GM10248 (cell line): ENCODE data around the gene ABCG1.

Experiments used
- CTCF ChIA-PET: fragments of 300-600 bp; sonication (Branson Sonifier 250); formaldehyde crosslinking; extraction: SDS; loops from one replicate; lab custom pipeline; 2021; ENCODE audit warnings: antibody characterized with exemption; lab: Yijun Ruan, JAX
- POLR2A ChIA-PET: fragments of 350-650 bp; sonication (Branson Sonifier 250); formaldehyde crosslinking; extraction: SDS; loops from one replicate; lab custom pipeline; 2020; ENCODE audit warnings: antibody characterized with exemption; lab: Yijun Ruan, JAX
- DNase-seq: peaks from one replicate; pipeline ENCODE4 v3.0.0; 2012; ENCODE audit errors: extremely low spot score
- CTCF ChIP-seq: IDR thresholded peaks from 2 replicates; pipeline ENCODE4 v1.5.1; 2012; ENCODE audit warnings: mild to moderate bottlenecking, low read depth; ENCODE audit errors: extremely low read depth, missing control alignments, control extremely low read depth

ABCG1 gene

GRCh38 chr21:42251654-42252324, 32.8 kb downstream of the ABCG1 start:
- POLR2A ChIA-PET, result no interaction called here
- TF ChIP-seq CTCF, result no peak
- DNase-seq, result no peak
- CTCF ChIA-PET, result interaction anchor here (0.9 to 3.5 kb wide), 6 partner anchors 8 to 87 kb away, joined by 3 to 32 read pairs (median 7); no protein-coding TSS in a partner anchor

GRCh38 chr21:42252325-42252654, 33.4 kb downstream of the ABCG1 start:
- no peak for DNase-seq
- POLR2A ChIA-PET, result no interaction called here
- TF ChIP-seq CTCF, result no peak
- CTCF ChIA-PET, result interaction anchor here (0.9 to 3.3 kb wide), 4 partner anchors 10 to 88 kb away, joined by 3 to 15 read pairs (median 7); no protein-coding TSS in a partner anchor

- CTCF ChIA-PET, result interaction anchor here (0.9 to 3.3 kb wide), 5 partner anchors 10 to 107 kb away, joined by 3 to 15 read pairs (median 6); no protein-coding TSS in a partner anchor
- POLR2A ChIA-PET, result no interaction called here
- DNase-seq, result no peak
- no peak for TF ChIP-seq CTCF
These were observed 33.9 kb downstream of the ABCG1 start for GRCh38 chr21:42252778-42253340.

- no peak for DNase-seq
- ChIA-PET CTCF (interaction anchor here (1.7 to 3.3 kb wide), 4 partner anchors 9 to 108 kb away, joined by 6 to 15 read pairs (median 6); no protein-coding TSS in a partner anchor), POLR2A (no interaction called here)
- TF ChIP-seq CTCF, result no peak
These were observed 34.5 kb downstream of the ABCG1 start for GRCh38 chr21:42253466-42253865.

- no peak for DNase-seq
- POLR2A ChIA-PET, result no interaction called here
- CTCF ChIA-PET, result interaction anchor here (1.7 to 3.3 kb wide), 3 partner anchors 9 to 109 kb away, joined by 6 to 15 read pairs (median 6); no protein-coding TSS in a partner anchor
- no peak for TF ChIP-seq CTCF
These were observed 35.1 kb downstream of the ABCG1 start for GRCh38 chr21:42254083-42254482.

GRCh38 chr21:42254651-42255601, 36.0 kb downstream of the ABCG1 start:
- ChIA-PET CTCF (interaction anchor here (1.5 to 1.8 kb wide), 5 partner anchors 9 to 109 kb away, joined by 3 to 6 read pairs (median 6); no protein-coding TSS in a partner anchor), POLR2A (no interaction called here)
- DNase-seq, result no peak
- TF ChIP-seq CTCF, result no peak
